Thyroid gland (tissue), 4 donors: ENCODE measurements around the gene COL27A1. TPM values are rescaled to one million over a fixed set of nuclear protein-coding genes. Genes with fewer than 3 reads are reported as not detected.

Experiments used
- DNase-seq, 2 donors: peaks; one replicate each; pipeline ENCODE4 v3.0.0-alpha.2; 2019
- H3K27ac ChIP-seq, 3 donors: fragments of 200-600 bp; sonication (generic); 1 replicate in 2 of 3; 2 replicates in 1 of 3; pipeline ENCODE4 v1.5.1; 2016 to 2019; ENCODE audit warnings: mild to moderate bottlenecking in 1 of 3, moderate library complexity in 1 of 3
- H3K27me3 ChIP-seq: fragments of 200-600 bp; sonication (generic); one replicate; pipeline ENCODE4 v1.5.1; 2019
- H3K36me3 ChIP-seq, 2 donors: fragments of 200-600 bp; sonication (generic); one replicate each; pipeline ENCODE4 v1.5.1; 2016 to 2019
- H3K4me1 ChIP-seq, 2 donors: fragments of 200-600 bp; sonication (generic); one replicate each; pipeline ENCODE4 v1.5.1; 2017 to 2019
- H3K4me3 ChIP-seq, 3 donors: fragments of 200-600 bp; sonication (generic); replicated peaks in 1 of 3; 1 replicate in 2 of 3; 2 replicates in 1 of 3; pipeline ENCODE4 v1.5.1; 2016; ENCODE audit warnings: mild to moderate bottlenecking in 1 of 3
- H3K9me3 ChIP-seq: fragments of 200-600 bp; sonication (generic); one replicate; pipeline ENCODE4 v1.5.1; 2017
- CTCF ChIP-seq, 6 experiments: fragments of 200-600 bp in 3 of 6; fragments of 450-650 bp in 3 of 6; sonication (generic) in 3 of 6; IDR thresholded peaks; one replicate each; pipeline ENCODE4 v1.5.1; 2016 to 2019; ENCODE audit warnings: antibody characterized with exemption in 6 of 6, mild to moderate bottlenecking in 2 of 6, inconsistent platforms in 1 of 6, moderate library complexity in 1 of 6
- POLR2A ChIP-seq, 2 donors: fragments of 450-650 bp; IDR thresholded peaks; one replicate each; pipeline ENCODE4 v1.6.1; 2017; ENCODE audit warnings: antibody characterized with exemption in 2 of 2, mild to moderate bottlenecking in 2 of 2, moderate library complexity in 1 of 2
- WGBS, 2 donors: methylation state at CpG; one replicate each; pipeline ENCODE4 v1.1.5; 2017; 5-methylcytosine and 5-hydroxymethylcytosine counted together
- intact Hi-C: fragments of 100-400 bp; cut with DNase I; formaldehyde crosslinking; loops from one replicate; pipeline ENCODE4 v1.15.1; 2023
- total RNA-seq, 4 donors: library from RNA; depleted of rRNA; stranded (reverse); fragments of >200 nt; gene quantifications; one replicate each; pipeline ENCODE4 v1.2.3, GENCODE V29; 2016

COL27A1 gene
- total RNA-seq, 4 donors from 2014 or later: 6.7 to 32.5 (median 10.6) TPM

- 91 to 95% methylated on average over 8 to 9 of the region's 11 CpGs for WGBS, 2 donors
- TF ChIP-seq POLR2A (IDR thresholded peaks at IDR 0.05): no peak
- no peak for TF ChIP-seq CTCF (IDR thresholded peaks at IDR 0.05)
Measured at GRCh38 chr9:114248299-114248707, 93.0 kb downstream of the COL27A1 start.

GRCh38 chr9:114249424-114250234, 94.3 kb downstream of the COL27A1 start:
- intact Hi-C loops: no loop called here

More at GRCh38 chr9:114248299-114248707, 93.0 kb downstream of the COL27A1 start:
- no peaks in the 10 kb centered on the region for H3K36me3 ChIP-seq
- intact Hi-C loops: no loop called here
- H3K4me1 ChIP-seq: peaks cover 5 to 11% of the 10 kb centered on the region in 2 donors
- no peak overlapping the region for H3K27ac ChIP-seq
- no peaks in the 10 kb centered on the region for H3K9me3 ChIP-seq
- no peak overlapping the region for H3K4me3 ChIP-seq
- no peak for DNase-seq
- H3K27me3 ChIP-seq: no peaks in the 10 kb centered on the region

GRCh38 chr9:114250235-114250568, 94.9 kb downstream of the COL27A1 start:
- H3K27me3 ChIP-seq: no peaks in the 10 kb centered on the region
- H3K4me1 ChIP-seq: peaks cover 5 to 11% of the 10 kb centered on the region in 2 donors
- WGBS, 2 donors: 24 to 46% methylated on average over 12 to 13 of the region's 13 CpGs
- intact Hi-C loops: no loop called here
- no peaks in the 10 kb centered on the region for H3K36me3 ChIP-seq
- no peak overlapping the region for H3K27ac ChIP-seq
- no peak overlapping the region for H3K4me3 ChIP-seq
- TF ChIP-seq CTCF (IDR thresholded peaks at IDR 0.05): no peak
- no peak for TF ChIP-seq POLR2A (IDR thresholded peaks at IDR 0.05)
- no peaks in the 10 kb centered on the region for H3K9me3 ChIP-seq
- DNase-seq: peak; percentile 84 to 93

More at GRCh38 chr9:114249424-114250234, 94.3 kb downstream of the COL27A1 start:
- H3K4me3 ChIP-seq: no peak overlapping the region
- H3K4me1 ChIP-seq: peaks cover 5 to 11% of the 10 kb centered on the region in 2 donors
- no peaks in the 10 kb centered on the region for H3K36me3 ChIP-seq
- no peak for TF ChIP-seq POLR2A (IDR thresholded peaks at IDR 0.05)
- TF ChIP-seq CTCF (IDR thresholded peaks at IDR 0.05): no peak
- WGBS, 2 donors: 78 to 83% methylated on average over 15 to 21 of the region's 21 CpGs
- no peaks in the 10 kb centered on the region for H3K27me3 ChIP-seq
- H3K27ac ChIP-seq: no peak overlapping the region
- no peaks in the 10 kb centered on the region for H3K9me3 ChIP-seq
- no peak for DNase-seq

- Histone ChIP-seq H3K4me3 (no peak overlapping the region), H3K27me3 (no peaks in the 10 kb centered on the region), H3K4me1 (peaks cover 5 to 11% of the 10 kb centered on the region in 2 donors), H3K27ac (no peak overlapping the region), H3K9me3 (no peaks in the 10 kb centered on the region), H3K36me3 (no peaks in the 10 kb centered on the region)
- TF ChIP-seq POLR2A (IDR thresholded peaks at IDR 0.05) (no peak), CTCF (IDR thresholded peaks at IDR 0.05) (no peak)
- DNase-seq: no peak
- 72 to 73% methylated on average over 3 of the region's 3 CpGs for WGBS, 2 donors
- intact Hi-C loops: no loop called here
Measured at GRCh38 chr9:114250648-114251047, 95.3 kb downstream of the COL27A1 start.

- Histone ChIP-seq H3K4me3 (no peak overlapping the region), H3K4me1 (peaks cover 5 to 11% of the 10 kb centered on the region in 2 donors), H3K27me3 (no peaks in the 10 kb centered on the region), H3K9me3 (no peaks in the 10 kb centered on the region), H3K27ac (no peak overlapping the region), H3K36me3 (no peaks in the 10 kb centered on the region)
- intact Hi-C loops: no loop called here
- WGBS, 2 donors: 96 to 100% methylated on average over 1 to 5 of the region's 6 CpGs
- TF ChIP-seq CTCF (IDR thresholded peaks at IDR 0.05) (no peak), POLR2A (IDR thresholded peaks at IDR 0.05) (no peak)
- DNase-seq: no peak
Measured at GRCh38 chr9:114252394-114252793, 97.1 kb downstream of the COL27A1 start.
